ENCODE data around the gene PBX4. TPM values are rescaled to one million over a fixed set of nuclear protein-coding genes. Genes with fewer than 3 reads are reported as not detected.

Gene PBX4
- total and polyA plus RNA-seq, 5 donors from 2014 or later: 4.1 to 85.3 (median 6.1) TPM

DNA sequence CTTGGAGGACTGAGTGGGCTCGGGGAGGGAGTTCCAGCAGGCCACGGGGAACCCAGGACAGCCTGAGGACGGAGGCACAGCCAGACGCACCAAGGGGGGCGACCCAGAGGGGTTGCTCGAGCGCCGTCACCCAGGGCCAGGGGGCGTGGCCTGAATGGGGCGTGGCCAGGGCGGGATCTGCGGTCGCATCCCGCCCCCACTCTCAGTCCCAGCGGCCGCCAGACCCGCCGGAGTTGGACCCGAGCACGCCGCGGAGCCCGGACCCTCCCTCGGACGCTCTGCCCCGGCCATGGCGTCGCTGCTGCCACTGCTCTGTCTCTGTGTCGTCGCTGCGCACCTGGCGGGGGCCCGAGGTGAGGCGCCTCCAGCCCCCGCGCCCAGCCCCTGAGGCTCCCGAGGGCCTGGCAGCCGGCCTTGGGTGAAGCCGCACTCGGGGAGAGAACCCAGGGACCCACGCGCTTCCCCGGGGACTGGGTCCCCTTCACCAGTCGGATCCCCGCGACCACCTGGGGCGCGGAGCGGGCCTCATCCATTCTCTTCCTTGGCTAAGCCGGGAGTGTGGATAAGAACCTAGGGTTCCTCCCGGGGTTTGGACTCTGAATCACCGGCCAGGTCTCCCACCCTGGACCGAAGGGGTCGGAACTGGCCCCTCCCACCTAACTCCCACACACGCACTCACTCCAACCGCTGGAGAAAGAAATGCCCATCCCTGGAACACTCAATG lies 80.3 kb downstream of the PBX4 start, which contains the start of gene CILP2:
TSS of gene CILP2 (plus strand) at position 205 of the 724 bp plus-strand sequence. CDS start at position 290, 85 bp downstream.
- ATAC-seq (ENCODE audit: low read depth in 2 of 2): no peak
- Histone ChIP-seq H3K27me3 (ENCODE audit: control insufficient read depth, insufficient read depth, low read length) (no peaks in the 10 kb centered on the region), H3K4me1 (ENCODE audit: control insufficient read depth, insufficient read depth, low read length, poor library complexity, severe bottlenecking) (peaks cover 39% of the 10 kb centered on the region), H3K27ac (ENCODE audit: insufficient read depth, low read length, poor library complexity, severe bottlenecking) (no peak within 1 kb of the TSS), H3K4me3 (ENCODE audit: low read depth, low read length) (no peak within 1 kb of the TSS), H3K36me3 (ENCODE audit: control insufficient read depth, insufficient read depth, low read length) (no peaks in the 10 kb centered on the region), H3K9me3 (ENCODE audit: control insufficient read depth in 2 of 2, low read length in 2 of 2) (no peaks in the 10 kb centered on the region)
- Mint-ChIP-seq H3K27ac (peak within 1 kb of the TSS; percentile 78 to 83 (median 79)), H3K27me3 (peaks cover 16% of the 10 kb centered on the region), H3K4me3 (peak within 1 kb of the TSS; percentile 68 to 85 (median 82)), H3K9me3 (peaks cover 0 to 2% (median 0%) of the 10 kb centered on the region in 7 donors), H3K36me3 (peaks cover 6% of the 10 kb centered on the region), H3K4me1 (peaks cover 0 to 50% (median 16%) of the 10 kb centered on the region in 4 donors)
- peak in 1 of 3 donors; percentile 44 for DNase-seq

DNA sequence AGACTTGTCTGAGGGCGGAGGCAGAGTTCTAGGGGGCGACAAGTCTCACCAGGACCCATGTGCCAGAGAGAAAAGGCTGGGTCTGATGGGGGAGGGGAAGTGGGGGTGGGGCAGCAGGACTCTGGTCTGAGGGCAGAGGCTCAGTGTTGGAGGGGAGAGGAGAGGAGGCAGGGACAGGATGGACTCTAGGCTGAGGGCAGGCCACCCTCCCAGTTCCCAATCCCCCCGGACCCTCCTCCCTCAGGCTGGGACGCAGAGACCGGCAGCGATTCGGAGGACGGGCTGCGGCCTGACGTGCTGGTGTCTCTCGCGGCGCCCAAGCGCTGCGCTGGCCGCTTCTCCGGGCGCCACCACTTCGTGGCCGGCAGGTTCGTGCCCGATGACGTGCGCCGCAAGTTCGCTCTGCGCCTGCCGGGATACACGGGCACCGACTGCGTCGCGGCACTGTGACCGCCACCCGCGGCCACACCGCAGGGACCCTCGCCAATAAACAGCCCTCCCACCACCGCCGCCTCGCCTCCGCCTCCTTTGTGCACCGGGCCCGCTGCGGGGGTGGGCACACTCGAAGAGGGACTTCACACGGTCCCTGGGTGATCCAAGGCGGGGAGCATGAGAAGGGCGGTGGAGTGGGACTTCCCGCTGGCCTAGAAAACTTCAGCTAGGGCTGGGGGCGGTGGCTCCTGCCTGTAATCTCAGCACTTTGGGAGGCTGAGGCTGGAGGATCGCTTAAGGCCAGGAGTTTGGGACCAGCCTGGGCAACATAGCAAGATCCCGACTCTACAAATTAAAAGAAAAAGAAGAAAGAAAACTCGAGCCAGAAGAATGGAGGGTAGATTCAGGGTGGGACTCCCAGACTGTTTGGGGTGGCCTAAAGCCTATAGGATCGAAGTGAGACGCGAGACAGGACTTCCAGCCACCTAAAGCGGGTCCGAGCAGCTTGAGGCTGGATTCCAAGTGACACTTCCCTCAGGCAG lies 81.1 kb downstream of the PBX4 start:
- ATAC-seq (ENCODE audit: low read depth in 2 of 2) (no peak), DNase-seq (peak in 1 of 3 donors; percentile 21)
- Mint-ChIP-seq H3K36me3 (peaks cover 6% of the 10 kb centered on the region), H3K4me3 (peak overlapping the region; percentile 32 to 85 (median 82)), H3K27ac (peak overlapping the region; percentile 78 to 89 (median 82)), H3K27me3 (peaks cover 16% of the 10 kb centered on the region), H3K4me1 (peaks cover 0 to 51% (median 18%) of the 10 kb centered on the region in 4 donors), H3K9me3 (peaks cover 0 to 2% (median 0%) of the 10 kb centered on the region in 7 donors)
- no peaks in the 10 kb centered on the region for H3K36me3 ChIP-seq (ENCODE audit: control insufficient read depth, insufficient read depth, low read length)
- H3K4me1 ChIP-seq (ENCODE audit: control insufficient read depth, insufficient read depth, low read length, poor library complexity, severe bottlenecking): peaks cover 43% of the 10 kb centered on the region
- H3K9me3 ChIP-seq (ENCODE audit: control insufficient read depth in 2 of 2, low read length in 2 of 2): no peaks in the 10 kb centered on the region
- no peak overlapping the region for H3K27ac ChIP-seq (ENCODE audit: insufficient read depth, low read length, poor library complexity, severe bottlenecking)
- H3K4me3 ChIP-seq (ENCODE audit: low read depth, low read length): no peak overlapping the region
- H3K27me3 ChIP-seq (ENCODE audit: control insufficient read depth, insufficient read depth, low read length): no peaks in the 10 kb centered on the region

- H3K36me3 Mint-ChIP-seq: peaks cover 6% of the 10 kb centered on the region
- DNase-seq: no peak
- Histone ChIP-seq H3K9me3 (ENCODE audit: control insufficient read depth in 2 of 2, low read length in 2 of 2) (no peaks in the 10 kb centered on the region), H3K4me3 (ENCODE audit: low read depth, low read length) (no peak overlapping the region), H3K4me1 (ENCODE audit: control insufficient read depth, insufficient read depth, low read length, poor library complexity, severe bottlenecking) (peaks cover 30% of the 10 kb centered on the region), H3K27me3 (ENCODE audit: control insufficient read depth, insufficient read depth, low read length) (no peaks in the 10 kb centered on the region), H3K27ac (ENCODE audit: insufficient read depth, low read length, poor library complexity, severe bottlenecking) (no peak overlapping the region), H3K36me3 (ENCODE audit: control insufficient read depth, insufficient read depth, low read length) (no peaks in the 10 kb centered on the region)
- H3K4me3 Mint-ChIP-seq: peak overlapping the region in 1 of 4 donors; percentile 65
- H3K4me1 Mint-ChIP-seq: peaks cover 0 to 44% (median 12%) of the 10 kb centered on the region in 4 donors
- no peak for ATAC-seq (ENCODE audit: low read depth in 2 of 2)
- H3K27me3 Mint-ChIP-seq: peaks cover 16% of the 10 kb centered on the region
- H3K9me3 Mint-ChIP-seq: peaks cover 0 to 2% (median 0%) of the 10 kb centered on the region in 7 donors
- H3K27ac Mint-ChIP-seq: peak overlapping the region in 1 of 3 donors; percentile 82
These were observed 82.9 kb downstream of the PBX4 start for GRCh38 chr19:19535311-19536191.

GRCh38 chr19:19534556-19535265 lies 83.8 kb downstream of the PBX4 start:
- Mint-ChIP-seq H3K36me3 (peaks cover 6% of the 10 kb centered on the region), H3K9me3 (peaks cover 0 to 2% (median 0%) of the 10 kb centered on the region in 7 donors), H3K4me1 (peaks cover 0 to 42% (median 12%) of the 10 kb centered on the region in 4 donors), H3K4me3 (no peak overlapping the region), H3K27ac (peak overlapping the region in 1 of 3 donors; percentile 78), H3K27me3 (peaks cover 16% of the 10 kb centered on the region)
- Histone ChIP-seq H3K4me3 (ENCODE audit: low read depth, low read length) (no peak overlapping the region), H3K27ac (ENCODE audit: insufficient read depth, low read length, poor library complexity, severe bottlenecking) (no peak overlapping the region), H3K4me1 (ENCODE audit: control insufficient read depth, insufficient read depth, low read length, poor library complexity, severe bottlenecking) (peaks cover 28% of the 10 kb centered on the region), H3K27me3 (ENCODE audit: control insufficient read depth, insufficient read depth, low read length) (no peaks in the 10 kb centered on the region), H3K9me3 (ENCODE audit: control insufficient read depth in 2 of 2, low read length in 2 of 2) (no peaks in the 10 kb centered on the region), H3K36me3 (ENCODE audit: control insufficient read depth, insufficient read depth, low read length) (no peaks in the 10 kb centered on the region)
- DNase-seq (no peak), ATAC-seq (ENCODE audit: low read depth in 2 of 2) (no peak)

- H3K27ac ChIP-seq (ENCODE audit: insufficient read depth, low read length, poor library complexity, severe bottlenecking): no peak overlapping the region
- H3K9me3 ChIP-seq (ENCODE audit: control insufficient read depth in 2 of 2, low read length in 2 of 2): no peaks in the 10 kb centered on the region
- ATAC-seq (ENCODE audit: low read depth in 2 of 2) (no peak), DNase-seq (no peak)
- peaks cover 0 to 1% (median 0%) of the 10 kb centered on the region in 7 donors for H3K9me3 Mint-ChIP-seq
- no peaks in the 10 kb centered on the region for H3K27me3 ChIP-seq (ENCODE audit: control insufficient read depth, insufficient read depth, low read length)
- H3K36me3 Mint-ChIP-seq: peaks cover 9% of the 10 kb centered on the region
- peaks cover 0 to 35% (median 10%) of the 10 kb centered on the region in 4 donors for H3K4me1 Mint-ChIP-seq
- no peaks in the 10 kb centered on the region for H3K36me3 ChIP-seq (ENCODE audit: control insufficient read depth, insufficient read depth, low read length)
- H3K4me3 Mint-ChIP-seq: no peak overlapping the region
- peak overlapping the region in 2 of 3 donors; percentile 18 to 55 for H3K27ac Mint-ChIP-seq
- no peak overlapping the region for H3K4me3 ChIP-seq (ENCODE audit: low read depth, low read length)
- peaks cover 9% of the 10 kb centered on the region for H3K27me3 Mint-ChIP-seq
- H3K4me1 ChIP-seq (ENCODE audit: control insufficient read depth, insufficient read depth, low read length, poor library complexity, severe bottlenecking): peaks cover 24% of the 10 kb centered on the region
These were observed 84.6 kb downstream of the PBX4 start for GRCh38 chr19:19533841-19534240.

DNA sequence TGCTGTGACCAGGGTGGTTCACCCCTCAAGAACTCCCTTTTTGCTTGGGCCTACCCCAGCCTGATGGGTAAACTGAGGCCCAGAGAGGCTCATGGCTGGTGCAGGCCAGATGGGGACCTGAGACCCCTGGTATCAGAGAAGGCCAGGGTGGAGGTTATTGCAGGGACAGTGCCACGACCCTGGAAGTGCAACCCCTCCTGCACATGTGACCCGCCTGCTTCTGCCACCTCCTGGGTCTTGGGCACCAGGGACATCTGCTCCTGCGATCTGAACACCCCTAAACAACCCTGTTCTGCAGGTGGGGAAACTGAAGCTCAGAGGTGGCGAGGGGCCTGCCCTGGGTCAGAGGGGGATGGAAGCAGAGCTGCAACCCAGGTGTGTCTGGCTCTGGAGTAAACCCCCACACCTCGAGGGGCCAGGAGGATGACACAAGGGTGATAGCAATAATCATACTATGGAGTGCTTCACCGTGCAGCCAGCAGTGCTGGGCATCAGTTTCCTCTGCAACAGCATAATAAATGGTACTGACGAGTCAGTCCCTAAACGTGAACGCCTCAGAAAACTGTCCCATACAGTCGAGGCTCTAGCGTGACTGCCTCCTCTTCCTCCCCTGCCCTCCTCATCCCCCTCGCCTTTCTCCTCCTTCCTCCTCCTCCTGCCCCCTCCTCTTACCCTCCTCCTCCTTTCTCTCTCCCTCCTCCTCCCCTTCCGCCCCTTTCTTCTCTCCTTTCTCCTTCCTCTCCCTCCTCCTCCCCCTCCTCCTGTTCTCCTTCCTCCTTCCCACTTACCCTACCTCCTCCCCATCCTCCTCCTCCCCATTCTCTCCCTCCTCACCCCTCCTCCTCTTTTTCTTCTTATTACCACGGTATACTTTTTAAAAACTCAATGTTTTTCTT lies 85.4 kb downstream of the PBX4 start:
- H3K4me3 Mint-ChIP-seq: no peak overlapping the region
- H3K27me3 Mint-ChIP-seq: peaks cover 4% of the 10 kb centered on the region
- ATAC-seq (ENCODE audit: low read depth in 2 of 2): no peak
- H3K36me3 Mint-ChIP-seq: peaks cover 9% of the 10 kb centered on the region
- Histone ChIP-seq H3K27ac (ENCODE audit: insufficient read depth, low read length, poor library complexity, severe bottlenecking) (no peak overlapping the region), H3K9me3 (ENCODE audit: control insufficient read depth in 2 of 2, low read length in 2 of 2) (no peaks in the 10 kb centered on the region), H3K4me3 (ENCODE audit: low read depth, low read length) (no peak overlapping the region), H3K4me1 (ENCODE audit: control insufficient read depth, insufficient read depth, low read length, poor library complexity, severe bottlenecking) (peaks cover 16% of the 10 kb centered on the region), H3K36me3 (ENCODE audit: control insufficient read depth, insufficient read depth, low read length) (peaks cover 3% of the 10 kb centered on the region), H3K27me3 (ENCODE audit: control insufficient read depth, insufficient read depth, low read length) (no peaks in the 10 kb centered on the region)
- DNase-seq: no peak
- peaks cover 0 to 31% (median 6%) of the 10 kb centered on the region in 4 donors for H3K4me1 Mint-ChIP-seq
- H3K9me3 Mint-ChIP-seq: no peaks in the 10 kb centered on the region
- no peak overlapping the region for H3K27ac Mint-ChIP-seq

All from CD4-positive, CD25-positive, alpha-beta regulatory T cell (primary cell).